LNCaP clone FGC (cell line): Measurements from ENCODE around the gene CEMIP2.

Experiments used
- DNase-seq: peaks from one replicate; pipeline ENCODE4 v3.0.0-alpha.2; 2011; ENCODE audit warnings: low read depth
- H3K4me3 ChIP-seq: 2 replicates; pipeline ENCODE4 v1.5.1; 2011; ENCODE audit warnings: mild to moderate bottlenecking, low read depth, low read length, control low read depth
- TF ChIP-seq, protein P1 (sequence below): IDR thresholded peaks from 2 replicates; pipeline ENCODE4 v1.5.1; 2012; ENCODE audit warnings: mild to moderate bottlenecking; ENCODE audit not compliant: control insufficient read depth, insufficient read depth; ENCODE audit errors: extremely low read depth

The CEMIP2 gene

DNA sequence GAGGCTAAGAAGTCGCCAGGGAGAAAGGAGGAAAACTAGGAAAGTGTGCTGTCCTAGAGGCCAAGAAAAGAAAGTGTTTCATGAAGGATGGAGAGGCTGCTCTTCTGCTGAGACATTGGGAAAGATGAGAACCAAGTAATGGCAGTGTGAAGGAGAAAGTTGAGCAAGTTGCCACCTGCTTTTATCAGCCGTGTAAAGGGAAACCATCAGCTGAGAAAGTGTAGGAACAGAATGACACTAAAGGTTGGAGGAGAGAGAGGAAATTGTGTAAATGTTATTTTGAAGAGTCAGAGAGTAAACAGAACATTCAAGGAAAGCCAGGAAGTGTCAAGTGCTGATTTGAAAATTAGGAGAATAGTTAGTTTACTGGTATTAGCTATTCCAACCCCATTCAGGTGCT is 125.0 kb downstream of the CEMIP2 start:
- no peak for DNase-seq
- H3K4me3 ChIP-seq: no peak overlapping the region
- TF ChIP-seq, protein P1, sequence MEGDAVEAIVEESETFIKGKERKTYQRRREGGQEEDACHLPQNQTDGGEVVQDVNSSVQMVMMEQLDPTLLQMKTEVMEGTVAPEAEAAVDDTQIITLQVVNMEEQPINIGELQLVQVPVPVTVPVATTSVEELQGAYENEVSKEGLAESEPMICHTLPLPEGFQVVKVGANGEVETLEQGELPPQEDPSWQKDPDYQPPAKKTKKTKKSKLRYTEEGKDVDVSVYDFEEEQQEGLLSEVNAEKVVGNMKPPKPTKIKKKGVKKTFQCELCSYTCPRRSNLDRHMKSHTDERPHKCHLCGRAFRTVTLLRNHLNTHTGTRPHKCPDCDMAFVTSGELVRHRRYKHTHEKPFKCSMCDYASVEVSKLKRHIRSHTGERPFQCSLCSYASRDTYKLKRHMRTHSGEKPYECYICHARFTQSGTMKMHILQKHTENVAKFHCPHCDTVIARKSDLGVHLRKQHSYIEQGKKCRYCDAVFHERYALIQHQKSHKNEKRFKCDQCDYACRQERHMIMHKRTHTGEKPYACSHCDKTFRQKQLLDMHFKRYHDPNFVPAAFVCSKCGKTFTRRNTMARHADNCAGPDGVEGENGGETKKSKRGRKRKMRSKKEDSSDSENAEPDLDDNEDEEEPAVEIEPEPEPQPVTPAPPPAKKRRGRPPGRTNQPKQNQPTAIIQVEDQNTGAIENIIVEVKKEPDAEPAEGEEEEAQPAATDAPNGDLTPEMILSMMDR: no peak

DNA sequence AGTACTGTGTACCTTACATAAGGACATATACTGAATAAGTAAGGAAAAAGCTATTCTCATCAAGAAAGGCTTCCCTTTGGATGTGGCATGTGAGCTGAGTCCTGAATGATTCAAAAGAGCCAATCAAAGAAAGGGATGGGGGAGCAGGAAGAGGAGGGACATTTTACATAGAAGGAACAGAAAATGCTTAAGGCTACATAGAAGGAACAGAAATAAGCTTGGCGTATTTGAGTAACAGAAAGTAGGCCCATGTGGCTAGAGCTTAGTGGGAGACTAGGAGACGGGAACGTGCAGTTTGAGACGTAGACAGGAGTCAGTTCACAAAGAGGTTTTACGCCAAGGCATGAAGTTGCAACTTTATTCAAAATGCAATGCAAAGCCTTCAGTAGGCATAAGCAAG is 126.3 kb downstream of the CEMIP2 start:
- H3K4me3 ChIP-seq: no peak overlapping the region
- TF ChIP-seq, protein P1: no peak
- no peak for DNase-seq

DNA sequence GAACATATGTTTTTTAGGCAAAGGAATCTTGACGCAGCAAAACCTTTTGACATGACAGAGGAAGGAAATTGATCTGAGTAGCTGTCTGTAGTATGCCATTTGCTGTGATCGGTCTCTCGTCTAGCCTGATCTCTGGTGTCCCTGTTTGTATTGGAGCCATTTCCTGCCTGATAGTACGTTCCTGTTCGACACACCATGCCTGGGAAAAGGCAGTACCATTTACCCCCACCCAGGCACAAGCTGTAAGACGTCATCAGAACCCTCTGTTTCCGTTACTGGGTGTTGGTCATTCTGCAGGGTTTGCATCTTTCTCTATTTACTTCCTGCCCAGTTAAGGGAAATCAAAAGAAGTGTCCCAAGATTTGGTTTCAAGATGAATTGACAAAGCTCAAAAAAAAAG is 129.7 kb downstream of the CEMIP2 start:
- TF ChIP-seq, protein P1: no peak
- DNase-seq: no peak
- no peak overlapping the region for H3K4me3 ChIP-seq

DNA sequence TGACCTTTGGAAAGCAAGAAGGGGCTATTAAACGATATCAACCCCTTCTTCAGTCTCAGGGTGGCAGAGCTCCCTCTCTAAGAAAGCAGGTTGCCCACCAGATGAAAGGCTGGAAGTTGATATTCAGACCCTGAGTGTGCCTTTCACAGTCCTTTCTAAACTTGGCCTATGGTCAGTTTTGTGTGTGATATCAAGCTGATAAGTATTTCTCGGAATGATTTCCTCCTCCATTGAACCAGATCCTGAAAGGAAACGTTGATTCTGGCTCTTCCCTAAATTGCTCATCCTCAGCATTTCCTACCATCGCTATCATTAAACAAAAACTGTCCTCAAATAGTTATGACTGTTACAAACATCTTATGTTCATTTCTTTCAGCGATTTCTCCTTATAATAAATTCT is 130.4 kb downstream of the CEMIP2 start:
- no peak overlapping the region for H3K4me3 ChIP-seq
- TF ChIP-seq, protein P1: no peak
- DNase-seq: no peak

DNA sequence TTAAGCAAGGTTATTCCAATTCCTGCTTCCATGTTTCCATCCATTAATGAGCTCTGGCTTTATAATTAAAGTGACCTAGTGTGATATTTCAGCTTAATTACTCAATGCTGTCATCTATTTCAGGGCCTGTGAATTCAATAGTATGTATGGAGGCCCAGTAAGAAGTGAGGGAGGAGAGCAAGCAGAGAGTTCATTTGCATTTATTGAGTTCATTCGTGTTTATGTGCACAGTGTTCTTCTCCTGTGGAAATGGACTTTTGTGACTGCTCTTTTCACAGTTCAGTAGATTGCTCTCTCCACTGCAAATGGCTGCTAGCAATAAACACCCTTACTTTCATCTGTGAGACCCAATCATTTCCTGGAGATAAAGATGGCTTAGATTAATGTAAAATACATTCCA is 130.9 kb downstream of the CEMIP2 start:
- TF ChIP-seq, protein P1: no peak
- DNase-seq: no peak
- H3K4me3 ChIP-seq: no peak overlapping the region

DNA sequence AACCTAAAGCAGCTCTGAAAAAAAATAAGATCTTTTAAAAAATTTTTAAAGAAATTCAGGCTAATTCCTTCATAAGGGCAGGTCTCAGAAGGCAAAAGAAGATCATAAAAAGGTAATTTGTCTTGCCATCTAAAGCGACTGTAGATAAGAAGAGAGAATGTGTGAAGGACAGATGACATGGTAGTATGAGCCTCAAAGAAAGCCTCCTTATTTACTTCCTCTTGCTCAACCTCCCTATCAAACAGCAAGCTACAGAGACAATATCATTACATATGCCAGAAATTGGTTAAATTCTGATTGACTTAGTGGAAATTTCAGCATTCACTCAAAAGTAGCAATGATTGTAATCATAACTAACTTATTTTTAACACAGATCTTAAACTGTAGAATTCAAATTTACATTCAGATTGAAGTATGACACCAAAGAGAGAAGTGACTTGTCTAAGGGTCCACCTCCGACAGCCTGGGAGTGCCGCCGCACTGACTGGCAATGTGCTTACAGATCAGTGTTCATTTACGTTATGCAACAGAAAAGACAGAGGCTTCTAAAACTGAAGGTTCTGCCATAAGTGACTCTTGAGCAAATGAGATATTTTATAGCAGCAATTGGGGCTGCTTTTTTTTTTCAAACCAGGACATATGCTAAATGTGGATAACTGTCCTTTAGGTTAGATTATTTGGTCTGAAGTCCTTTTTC is 132.0 kb downstream of the CEMIP2 start:
- H3K4me3 ChIP-seq: no peak overlapping the region

More for the DNA sequence above, 132.0 kb downstream of the CEMIP2 start:
- DNase-seq: no peak
- TF ChIP-seq, protein P1: no peak
